Body of pancreas (tissue), 4 donors: ENCODE measurements around the gene MBD3. TPM values are rescaled to one million over a fixed set of nuclear protein-coding genes. Genes with fewer than 3 reads are reported as not detected.
A peak's percentile ranks its signal among the peaks of the same experiment; 100 is the strongest.

ENCODE experiments used
- ATAC-seq: fragments of 150-250 bp; one replicate; pipeline ENCODE4 v1.9.1; 2016
- DNase-seq, 4 donors: peaks; one replicate each; pipeline ENCODE4 v3.0.0-alpha.2; 2019
- H3K27ac ChIP-seq, 4 donors: fragments of 200-600 bp; sonication (generic); 1 replicate in 3 of 4; 2 replicates in 1 of 4; pipeline versions ENCODE4 v1.5.1 to v1.6.1; 2016 to 2019; ENCODE audit warnings: mild to moderate bottlenecking in 1 of 4, mixed read lengths in 1 of 4, moderate library complexity in 1 of 4
- H3K27me3 ChIP-seq, 2 donors: fragments of 200-600 bp; sonication (generic); one replicate each; pipeline ENCODE4 v1.6.0; 2016; ENCODE audit warnings: mild to moderate bottlenecking in 1 of 2
- H3K36me3 ChIP-seq, 2 donors: fragments of 200-600 bp; sonication (generic); replicated peaks in 1 of 2; 2 replicates each; pipeline ENCODE4 v1.5.1; 2016; ENCODE audit warnings: low read depth in 2 of 2; ENCODE audit not compliant: insufficient read depth in 1 of 2
- H3K4me1 ChIP-seq: fragments of 200-600 bp; sonication (generic); one replicate; pipeline ENCODE4 v1.6.0; 2016
- H3K4me3 ChIP-seq, 2 donors: fragments of 200-600 bp; sonication (generic); 1 replicate in 1 of 2; 2 replicates in 1 of 2; pipeline ENCODE4 v1.5.1; 2016 to 2019
- H3K9me3 ChIP-seq, 3 donors: fragments of 200-600 bp; sonication (generic); 1 replicate in 2 of 3; 2 replicates in 1 of 3; pipeline ENCODE4 v1.5.1; 2016
- POLR2A ChIP-seq, 3 donors: fragments of 450-650 bp; IDR thresholded peaks; one replicate each; pipeline ENCODE4 v1.6.1; 2016; ENCODE audit warnings: antibody characterized with exemption in 3 of 3, mild to moderate bottlenecking in 2 of 3
- WGBS, 2 donors: methylation state at CpG; one replicate each; pipeline ENCODE4 v1.1.5; 2017; 5-methylcytosine and 5-hydroxymethylcytosine counted together
- intact Hi-C: fragments of 100-400 bp; cut with DNase I; formaldehyde crosslinking; loops from one replicate; pipeline ENCODE4 v1.15.1; 2023
- total RNA-seq, 2 donors: library from RNA; depleted of rRNA; stranded (reverse); fragments of >200 nt; gene quantifications; one replicate each; pipeline ENCODE4 v1.1.0, GENCODE V29; 2016
- TF ChIP-seq, protein P1 (sequence below), 7 experiments: fragments of 450-650 bp in 4 of 7; fragments of 200-600 bp in 3 of 7; sonication (generic) in 3 of 7; IDR thresholded peaks; one replicate each; pipeline ENCODE4 v1.5.1; 2016 to 2019; ENCODE audit warnings: antibody characterized with exemption in 7 of 7

The MBD3 gene
- total RNA-seq, 2 donors from 2014 or later = 37.4 to 91.6 TPM

DNA sequence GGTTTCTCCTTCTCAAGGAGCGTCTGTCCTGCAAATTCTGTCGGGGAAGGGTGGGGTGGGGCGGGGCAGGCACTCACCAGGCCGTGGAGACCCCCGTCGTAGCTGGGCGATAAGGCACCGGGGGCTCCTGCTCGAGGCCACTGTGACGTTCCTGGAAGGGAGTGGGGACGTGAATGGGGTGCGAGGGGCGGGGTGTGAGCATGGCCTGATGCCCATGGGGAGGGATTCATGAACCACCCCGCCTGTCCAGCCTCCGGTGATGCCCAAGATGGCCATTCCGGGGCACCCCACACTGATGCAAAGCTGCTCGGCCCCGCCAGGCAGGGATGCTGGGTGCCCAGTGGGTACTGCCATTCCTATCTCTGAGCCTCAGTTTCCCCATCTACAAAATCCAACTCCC is 27.0 kb upstream of the MBD3 start:
- intact Hi-C loops = no loop called here
- TF ChIP-seq, protein P1, sequence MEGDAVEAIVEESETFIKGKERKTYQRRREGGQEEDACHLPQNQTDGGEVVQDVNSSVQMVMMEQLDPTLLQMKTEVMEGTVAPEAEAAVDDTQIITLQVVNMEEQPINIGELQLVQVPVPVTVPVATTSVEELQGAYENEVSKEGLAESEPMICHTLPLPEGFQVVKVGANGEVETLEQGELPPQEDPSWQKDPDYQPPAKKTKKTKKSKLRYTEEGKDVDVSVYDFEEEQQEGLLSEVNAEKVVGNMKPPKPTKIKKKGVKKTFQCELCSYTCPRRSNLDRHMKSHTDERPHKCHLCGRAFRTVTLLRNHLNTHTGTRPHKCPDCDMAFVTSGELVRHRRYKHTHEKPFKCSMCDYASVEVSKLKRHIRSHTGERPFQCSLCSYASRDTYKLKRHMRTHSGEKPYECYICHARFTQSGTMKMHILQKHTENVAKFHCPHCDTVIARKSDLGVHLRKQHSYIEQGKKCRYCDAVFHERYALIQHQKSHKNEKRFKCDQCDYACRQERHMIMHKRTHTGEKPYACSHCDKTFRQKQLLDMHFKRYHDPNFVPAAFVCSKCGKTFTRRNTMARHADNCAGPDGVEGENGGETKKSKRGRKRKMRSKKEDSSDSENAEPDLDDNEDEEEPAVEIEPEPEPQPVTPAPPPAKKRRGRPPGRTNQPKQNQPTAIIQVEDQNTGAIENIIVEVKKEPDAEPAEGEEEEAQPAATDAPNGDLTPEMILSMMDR (IDR thresholded peaks at IDR 0.05) = no peak
- TF ChIP-seq POLR2A (IDR thresholded peaks at IDR 0.05) = no peak
- no peak overlapping the region for H3K4me3 ChIP-seq
- H3K36me3 ChIP-seq = peaks cover 3 to 12% of the 10 kb centered on the region in 2 donors
- H3K9me3 ChIP-seq = no peaks in the 10 kb centered on the region
- H3K27ac ChIP-seq = no peak overlapping the region
- WGBS, 2 donors = 84 to 93% methylated on average over 8 to 17 of the region's 18 CpGs
- H3K4me1 ChIP-seq = no peaks in the 10 kb centered on the region
- H3K27me3 ChIP-seq = no peaks in the 10 kb centered on the region
- ATAC-seq = no peak
- no peak for DNase-seq

DNA sequence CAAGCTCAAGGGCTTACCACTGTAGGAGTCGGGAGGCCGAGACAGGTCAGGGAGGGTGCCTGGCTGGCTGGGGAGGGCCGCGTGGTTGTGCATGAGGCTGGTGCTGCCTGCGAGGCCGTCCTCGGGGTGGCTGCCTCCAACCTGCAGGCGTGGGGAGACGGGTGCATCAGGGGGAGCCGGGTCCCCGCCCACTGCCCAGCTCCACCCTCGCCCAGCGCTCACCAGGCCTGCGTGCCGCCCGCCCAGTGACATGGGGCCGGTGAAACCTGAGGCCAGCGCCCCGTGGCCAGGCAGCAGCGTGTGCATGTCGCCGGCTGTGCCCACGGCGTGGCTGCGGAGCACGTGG is 26.4 kb upstream of the MBD3 start:
- no peak overlapping the region for H3K27ac ChIP-seq
- no peak for DNase-seq
- no peaks in the 10 kb centered on the region for H3K9me3 ChIP-seq
- no peaks in the 10 kb centered on the region for H3K27me3 ChIP-seq
- ATAC-seq = no peak
- H3K36me3 ChIP-seq = peaks cover 7 to 17% of the 10 kb centered on the region in 2 donors
- WGBS, 2 donors = 87% methylated on average over 26 of the region's 26 CpGs; no CpG with 5 or more reads in 1 of the 2 donors
- no peaks in the 10 kb centered on the region for H3K4me1 ChIP-seq
- no peak for TF ChIP-seq POLR2A (IDR thresholded peaks at IDR 0.05)
- TF ChIP-seq, protein P1 (IDR thresholded peaks at IDR 0.05) = no peak
- no peak overlapping the region for H3K4me3 ChIP-seq
- intact Hi-C loops = no loop called here

DNA sequence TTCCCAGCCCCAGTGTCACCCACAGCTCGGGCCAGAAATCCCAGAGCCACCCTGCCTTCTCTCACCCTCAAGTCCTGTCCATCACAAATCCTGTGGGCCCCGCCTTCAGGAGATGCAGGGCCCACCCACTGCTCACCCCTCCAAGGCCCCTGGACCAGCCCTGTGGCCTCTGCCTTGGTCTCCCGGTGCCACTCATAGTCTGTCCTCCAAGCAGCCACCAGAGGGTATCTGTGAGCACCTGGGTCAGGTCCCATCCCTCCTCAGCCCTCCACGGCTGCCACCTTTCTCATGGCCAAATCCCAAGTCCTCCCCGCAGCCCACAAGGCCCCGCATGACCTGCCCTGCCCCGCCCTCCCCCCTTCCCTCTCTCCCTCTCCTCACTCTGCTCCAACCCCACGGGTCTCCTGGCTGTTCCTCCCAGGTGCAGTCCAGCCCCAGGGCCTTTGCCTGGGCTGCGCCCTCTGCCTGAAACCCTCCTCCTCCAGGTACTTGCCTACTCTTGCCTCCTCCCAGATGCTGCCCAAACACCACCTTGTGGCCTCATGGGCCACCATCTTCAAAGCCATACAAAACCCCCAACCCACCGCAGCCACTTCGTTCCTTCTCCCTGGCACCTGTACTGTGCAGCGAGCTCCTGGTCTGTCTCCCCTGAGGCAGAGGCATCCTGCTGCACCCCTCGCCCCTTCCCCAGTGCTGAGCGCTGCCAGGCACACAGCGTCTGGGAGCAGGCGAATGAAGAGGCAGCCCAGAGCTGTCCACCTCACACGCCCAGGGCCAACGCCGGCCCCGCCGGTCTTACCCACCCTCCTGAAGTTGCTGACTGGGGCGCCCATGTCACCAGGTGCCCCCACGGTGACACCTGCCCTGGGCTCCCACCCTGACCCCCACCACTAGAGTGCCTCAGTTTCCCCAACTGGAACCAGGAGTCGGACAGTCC is 25.8 kb upstream of the MBD3 start:
- H3K36me3 ChIP-seq = peaks cover 7 to 18% of the 10 kb centered on the region in 2 donors
- H3K27ac ChIP-seq = no peak overlapping the region
- ATAC-seq = peak; percentile 69

DNA sequence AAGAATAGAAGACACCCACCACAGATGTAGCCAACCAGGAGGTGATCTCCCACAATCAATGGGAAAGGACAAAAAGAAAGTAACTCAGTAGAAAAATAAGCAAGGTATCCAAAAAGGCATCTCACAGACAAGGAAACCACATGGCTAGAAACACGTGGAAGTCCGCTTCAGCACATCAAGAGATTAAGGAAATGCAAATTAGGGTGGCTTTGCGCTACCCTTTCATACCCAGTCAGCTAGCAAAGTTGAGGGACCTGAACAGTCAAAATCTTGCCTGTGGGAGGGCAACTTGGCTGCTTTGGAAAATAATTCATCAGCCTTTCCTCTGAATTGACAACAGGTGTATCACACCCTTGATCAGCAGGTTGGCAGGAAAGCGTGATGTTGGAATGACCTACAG is 24.2 kb upstream of the MBD3 start:
- no peak for ATAC-seq
- no peaks in the 10 kb centered on the region for H3K9me3 ChIP-seq
- no peaks in the 10 kb centered on the region for H3K27me3 ChIP-seq
- H3K36me3 ChIP-seq = peaks cover 7 to 22% of the 10 kb centered on the region in 2 donors
- 72 to 73% methylated on average over 4 of the region's 4 CpGs for WGBS, 2 donors
- DNase-seq = no peak
- TF ChIP-seq, protein P1 (IDR thresholded peaks at IDR 0.05) = no peak
- no peak for TF ChIP-seq POLR2A (IDR thresholded peaks at IDR 0.05)
- H3K27ac ChIP-seq = no peak overlapping the region
- intact Hi-C loops = no loop called here
- H3K4me3 ChIP-seq = no peak overlapping the region
- no peaks in the 10 kb centered on the region for H3K4me1 ChIP-seq

More for the DNA sequence above, 25.8 kb upstream of the MBD3 start:
- intact Hi-C loops = no loop called here
- no peaks in the 10 kb centered on the region for H3K9me3 ChIP-seq
- H3K4me1 ChIP-seq = no peaks in the 10 kb centered on the region
- no peak for TF ChIP-seq POLR2A (IDR thresholded peaks at IDR 0.05)
- TF ChIP-seq, protein P1 (IDR thresholded peaks at IDR 0.05) = peak in 6 of 7 experiments; percentile 29 to 64 (median 50)
- no peaks in the 10 kb centered on the region for H3K27me3 ChIP-seq
- no peak overlapping the region for H3K4me3 ChIP-seq
- peak; percentile 58 to 73 (median 66) for DNase-seq
- 77 to 80% methylated on average over 22 to 23 of the region's 24 CpGs for WGBS, 2 donors
